NB4 (cell line): Measurements from ENCODE around the gene GMDS.

Experiments
- CTCF ChIP-seq: IDR thresholded peaks from one replicate; pipeline ENCODE4 v1.5.1; 2012; ENCODE audit warnings: low read depth, low read length
- MAX ChIP-seq: IDR thresholded peaks from 2 replicates; pipeline ENCODE4 v1.6.1; 2011; ENCODE audit warnings: low read depth, low read length
- MYC ChIP-seq: IDR thresholded peaks from 2 replicates; pipeline ENCODE4 v1.6.1; 2011; ENCODE audit warnings: low read depth, low read length
- POLR2A ChIP-seq: IDR thresholded peaks from 2 replicates; pipeline ENCODE4 v1.6.1; 2011; ENCODE audit warnings: mild to moderate bottlenecking; ENCODE audit not compliant: insufficient read length; ENCODE audit errors: extremely low read depth

- no peak for TF ChIP-seq MAX
- TF ChIP-seq CTCF: no peak
- TF ChIP-seq MYC: no peak
- no peak for TF ChIP-seq POLR2A
Observed at GRCh38 chr6:1796706-1797529, 448.5 kb downstream of the GMDS start.
